H9 (cell line): Measurements from ENCODE around the gene WDFY3. TPM values are rescaled to one million over a fixed set of nuclear protein-coding genes. Genes with fewer than 3 reads are reported as not detected.

Experiments
- DNase-seq: peaks from one replicate; pipeline ENCODE4 v3.0.0-alpha.2; 2017
- H2AFZ ChIP-seq: one replicate; pipeline ENCODE4 v1.6.1; 2013; ENCODE audit warnings: mild to moderate bottlenecking, low read length, control low read depth, moderate library complexity
- H2AK5ac ChIP-seq: 2 replicates; pipeline ENCODE4 v1.6.1; 2013; ENCODE audit warnings: low read length, control low read depth, mixed read lengths; ENCODE audit not compliant: insufficient read length
- H2BK120ac ChIP-seq: one replicate; pipeline ENCODE4 v1.6.1; 2013; ENCODE audit warnings: low read depth, mild to moderate bottlenecking, low read length, control low read depth, inconsistent platforms; ENCODE audit not compliant: poor library complexity, severe bottlenecking
- H2BK12ac ChIP-seq: 2 replicates; pipeline ENCODE4 v1.6.1; 2013; ENCODE audit warnings: low read length, control low read depth, mixed read lengths, low read depth; ENCODE audit not compliant: insufficient read length
- H2BK15ac ChIP-seq: 2 replicates; pipeline ENCODE4 v1.6.1; 2013; ENCODE audit warnings: low read depth, low read length, control low read depth
- H2BK20ac ChIP-seq: one replicate; pipeline ENCODE4 v1.6.1; 2013; ENCODE audit warnings: low read depth, mild to moderate bottlenecking, low read length, control low read depth, inconsistent platforms; ENCODE audit not compliant: poor library complexity, severe bottlenecking
- H2BK5ac ChIP-seq: 2 replicates; pipeline ENCODE4 v1.6.1; 2013; ENCODE audit warnings: low read length, control low read depth, mixed read lengths; ENCODE audit not compliant: insufficient read length
- H3K14ac ChIP-seq: 2 replicates; pipeline ENCODE4 v1.6.1; 2013; ENCODE audit warnings: low read length, control low read depth; ENCODE audit not compliant: insufficient read depth
- H3K18ac ChIP-seq: 2 replicates; pipeline ENCODE4 v1.6.1; 2013; ENCODE audit warnings: low read depth, mild to moderate bottlenecking, mixed read lengths, low read length, control low read depth; ENCODE audit not compliant: insufficient read length
- H3K23ac ChIP-seq: 2 replicates; pipeline ENCODE4 v1.6.1; 2013; ENCODE audit warnings: low read length, control low read depth, mixed read lengths, low read depth; ENCODE audit not compliant: insufficient read length
- H3K23me2 ChIP-seq: 2 replicates; pipeline ENCODE4 v1.6.1; 2013; ENCODE audit warnings: low read depth, mild to moderate bottlenecking, mixed read lengths, low read length, control low read depth; ENCODE audit not compliant: insufficient read length, poor library complexity, severe bottlenecking
- H3K27ac ChIP-seq: 2 replicates; pipeline ENCODE4 v1.5.1; 2013; ENCODE audit warnings: low read length, control low read depth, mixed read lengths, low read depth; ENCODE audit not compliant: insufficient read length
- H3K27me3 ChIP-seq: 2 replicates; pipeline ENCODE4 v1.6.1; 2013; ENCODE audit warnings: low read length, control low read depth, inconsistent platforms; ENCODE audit not compliant: insufficient read depth
- H3K4ac ChIP-seq: 2 replicates; pipeline ENCODE4 v1.6.1; 2013; ENCODE audit warnings: low read depth, mild to moderate bottlenecking, control low read depth, inconsistent platforms, low read length, moderate library complexity
- H3K4me1 ChIP-seq: 2 replicates; pipeline ENCODE4 v1.6.1; 2013; ENCODE audit warnings: low read length, control low read depth, inconsistent platforms; ENCODE audit not compliant: insufficient read depth
- H3K4me2 ChIP-seq: 2 replicates; pipeline ENCODE4 v1.6.1; 2013; ENCODE audit warnings: low read length, control low read depth, mixed read lengths; ENCODE audit not compliant: insufficient read length, insufficient read depth
- H3K56ac ChIP-seq: 2 replicates; pipeline ENCODE4 v1.6.1; 2013; ENCODE audit warnings: low read depth, mild to moderate bottlenecking, mixed read lengths, low read length, control low read depth; ENCODE audit not compliant: insufficient read length
- H3K79me1 ChIP-seq: 2 replicates; pipeline ENCODE4 v1.6.1; 2013; ENCODE audit warnings: low read depth, mild to moderate bottlenecking, moderate library complexity, low read length, control low read depth, inconsistent platforms; ENCODE audit not compliant: insufficient read depth, poor library complexity, severe bottlenecking
- H3K79me2 ChIP-seq: 2 replicates; pipeline ENCODE4 v1.6.1; 2013; ENCODE audit warnings: low read length, control low read depth, inconsistent platforms; ENCODE audit not compliant: insufficient read depth
- H3K9ac ChIP-seq: 2 replicates; pipeline ENCODE4 v1.6.1; 2013; ENCODE audit warnings: low read length, control low read depth, mixed read lengths; ENCODE audit not compliant: insufficient read length; ENCODE audit errors: extremely low read depth
- H3K9me3 ChIP-seq: one replicate; pipeline ENCODE4 v1.6.1; 2013; ENCODE audit warnings: low read depth, low read length, inconsistent platforms; ENCODE audit not compliant: control insufficient read depth
- H3T11ph ChIP-seq: one replicate; pipeline ENCODE4 v1.6.1; 2013; ENCODE audit warnings: mild to moderate bottlenecking, low read length, control low read depth, inconsistent platforms
- H4K20me1 ChIP-seq: one replicate; pipeline ENCODE4 v1.6.1; 2013; ENCODE audit not compliant: control insufficient read depth, insufficient read length, insufficient read depth
- H4K5ac ChIP-seq: 2 replicates; pipeline ENCODE4 v1.6.1; 2013; ENCODE audit warnings: low read depth, mild to moderate bottlenecking, mixed read lengths, low read length, control low read depth; ENCODE audit not compliant: insufficient read length
- H4K8ac ChIP-seq: replicated peaks from 2 replicates; pipeline ENCODE4 v1.6.1; 2013; ENCODE audit warnings: low read length, control low read depth, mixed read lengths, low read depth; ENCODE audit not compliant: insufficient read length
- H4K91ac ChIP-seq: 2 replicates; pipeline ENCODE4 v1.6.1; 2013; ENCODE audit warnings: low read depth, mild to moderate bottlenecking, moderate library complexity, mixed read lengths, low read length, control low read depth; ENCODE audit not compliant: insufficient read length
- H3K27ac Mint-ChIP-seq, 3 experiments: 2 replicates in 2 of 3; 3 replicates in 1 of 3; pipeline ENCODE4 v1.8.0; 2020 to 2021; ENCODE audit warnings: mixed read lengths in 3 of 3, mild to moderate bottlenecking in 1 of 3, moderate library complexity in 1 of 3
- H3K27me3 Mint-ChIP-seq: 2 replicates; pipeline ENCODE4 v1.8.0; 2021; ENCODE audit warnings: low read depth, mild to moderate bottlenecking, moderate library complexity, mixed read lengths
- H3K36me3 Mint-ChIP-seq, 3 experiments: 2 replicates in 2 of 3; 3 replicates in 1 of 3; pipeline ENCODE4 v1.8.0; 2020 to 2021; ENCODE audit warnings: low read depth in 3 of 3, mixed read lengths in 3 of 3; ENCODE audit not compliant: insufficient read depth in 1 of 3
- H3K4me1 Mint-ChIP-seq, 2 experiments: 2 replicates each; pipeline ENCODE4 v1.8.0; 2020; ENCODE audit warnings: mixed read lengths in 2 of 2
- H3K4me3 Mint-ChIP-seq, 2 experiments: 2 replicates in 1 of 2; 3 replicates in 1 of 2; pipeline ENCODE4 v1.8.0; 2020 to 2021; ENCODE audit warnings: mild to moderate bottlenecking in 2 of 2, mixed read lengths in 2 of 2, moderate library complexity in 1 of 2
- H3K9me3 Mint-ChIP-seq, 2 experiments: 2 replicates in 1 of 2; 3 replicates in 1 of 2; pipeline ENCODE4 v1.8.0; 2020; ENCODE audit warnings: mild to moderate bottlenecking in 2 of 2, mixed read lengths in 2 of 2, moderate library complexity in 1 of 2
- CTCF ChIP-seq: fragments of 200-600 bp; sonication (generic); conservative IDR thresholded peaks from 3 replicates; pipeline ENCODE4 v1.8.0; 2021; ENCODE audit warnings: antibody characterized with exemption, mild to moderate bottlenecking
- total RNA-seq: library from RNA; stranded (reverse); gene quantifications from 2 replicates; pipeline ENCODE4 v1.2.1, GENCODE V29; 2021

Gene WDFY3
- total RNA-seq, 1 experiment from 2014 or later: 54.6 TPM

DNA sequence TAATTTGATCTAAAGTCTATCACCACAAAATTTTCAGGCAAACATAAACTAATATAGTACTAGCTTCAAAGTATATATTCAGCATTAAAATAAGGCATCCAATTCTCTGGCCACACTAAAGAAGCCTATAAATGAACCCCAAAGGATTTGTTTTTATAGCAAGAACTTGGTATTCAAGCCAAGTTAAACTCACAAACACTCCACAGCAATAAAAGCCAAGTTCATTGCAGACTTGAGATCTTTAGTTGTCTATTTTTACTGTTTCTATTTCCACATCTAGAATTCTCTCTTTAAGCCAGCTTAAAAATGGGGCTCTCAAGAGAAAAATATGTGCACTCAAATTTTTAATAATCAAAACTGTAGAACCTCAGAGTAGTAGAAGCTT is 51.1 kb downstream of the WDFY3 start:
- Histone ChIP-seq H3K9ac (no peak overlapping the region), H4K20me1 (no peaks in the 10 kb centered on the region), H3K4me2 (no peak overlapping the region), H2BK12ac (no peak overlapping the region), H3K9me3 (no peaks in the 10 kb centered on the region), H3K79me2 (peaks cover 2% of the 10 kb centered on the region; the same call in 1 of the 2 replicates), H3K14ac (no peak overlapping the region), H2BK20ac (no peak overlapping the region), H2BK15ac (no peak overlapping the region), H2BK5ac (no peak overlapping the region), H3K4ac (no peak overlapping the region), H3K56ac (no peak overlapping the region), H3T11ph (no peak overlapping the region), H3K79me1 (no peaks in the 10 kb centered on the region), H3K27ac (no peak overlapping the region), H3K27me3 (no peaks in the 10 kb centered on the region), H2AK5ac (no peak overlapping the region), H3K23me2 (no peaks in the 10 kb centered on the region), H3K4me1 (peaks cover 4% of the 10 kb centered on the region), H2BK120ac (no peak overlapping the region), H4K5ac (no peak overlapping the region), H4K8ac (no peak overlapping the region), H3K18ac (no peak overlapping the region), H3K23ac (no peak overlapping the region), H4K91ac (no peak overlapping the region), H2AFZ (no peak overlapping the region)
- Mint-ChIP-seq H3K4me3 (no peak overlapping the region), H3K27me3 (no peaks in the 10 kb centered on the region), H3K9me3 (no peaks in the 10 kb centered on the region; a peak in 1 of 5 replicates), H3K27ac (no peak overlapping the region), H3K4me1 (peaks cover 13 to 16% of the 10 kb centered on the region in 2 experiments), H3K36me3 (peaks cover 23 to 33% (median 23%) of the 10 kb centered on the region in 3 experiments)
- TF ChIP-seq CTCF: no peak
- no peak for DNase-seq
